ENCODE measurements around the gene SLC4A2. TPM values are rescaled to one million over a fixed set of nuclear protein-coding genes. Genes with fewer than 3 reads are reported as not detected.

SLC4A2 gene
- total RNA-seq, 1 donor from 2014 or later = 137 TPM

DNA sequence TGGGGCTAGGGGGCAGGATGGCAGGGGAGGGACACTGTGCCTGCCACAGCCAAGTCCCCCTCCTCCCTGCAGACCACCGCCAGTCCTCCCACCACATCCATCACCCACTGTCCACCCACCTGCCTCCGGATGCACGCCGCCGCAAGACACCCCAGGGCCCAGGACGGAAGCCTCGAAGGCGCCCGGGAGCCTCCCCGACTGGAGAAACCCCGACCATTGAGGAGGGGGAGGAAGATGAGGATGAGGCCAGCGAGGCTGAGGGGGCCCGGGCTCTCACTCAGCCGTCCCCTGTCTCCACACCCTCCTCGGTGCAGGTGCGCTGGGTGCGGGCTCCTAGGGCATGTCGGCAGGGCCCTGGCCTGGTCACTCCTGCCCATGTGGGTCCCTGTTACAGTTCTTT lies 5.1 kb downstream of the SLC4A2 start:
- DNase-seq (ENCODE audit: low read depth) = no peak

DNA sequence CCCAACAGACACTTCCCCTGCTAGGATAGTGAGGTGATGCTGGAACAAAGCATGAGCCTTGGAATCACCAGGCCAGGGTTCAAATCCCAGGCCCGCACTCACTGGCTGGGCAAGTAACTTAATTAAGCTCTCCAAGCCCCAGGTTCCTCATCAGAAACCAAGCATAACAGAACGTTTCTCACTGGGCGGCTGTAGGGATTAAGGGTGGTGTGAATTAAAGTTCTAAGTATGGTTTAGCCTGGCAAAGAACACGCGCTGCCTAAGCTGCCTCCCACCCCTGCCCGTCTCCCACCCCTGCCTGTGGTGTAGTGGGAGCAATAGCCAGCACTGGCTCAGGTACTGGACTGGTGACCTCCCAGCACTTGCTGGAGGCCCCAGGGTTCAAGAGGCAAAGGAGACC lies 5.6 kb downstream of the SLC4A2 start:
- DNase-seq (ENCODE audit: low read depth) = no peak

DNA sequence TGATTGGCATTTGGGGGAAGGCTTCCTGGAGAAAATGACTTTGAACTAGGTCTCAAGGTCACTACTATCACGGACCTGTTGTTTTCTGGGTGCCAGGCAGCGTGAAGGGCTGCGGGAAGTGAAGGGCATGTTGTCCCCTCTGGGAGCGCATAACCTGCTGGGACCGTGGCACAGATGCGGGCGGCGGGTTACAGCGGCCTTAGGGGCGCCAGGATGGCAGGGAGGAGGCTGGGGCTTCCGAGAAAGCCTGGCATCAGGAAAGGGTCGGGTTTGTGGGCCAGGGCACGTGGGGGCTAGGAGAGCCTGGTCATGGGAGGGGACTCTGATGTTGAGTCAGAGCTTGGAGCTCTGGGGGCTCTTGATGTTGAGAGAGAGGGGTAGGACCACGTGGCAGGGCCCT lies 6.1 kb downstream of the SLC4A2 start:
- no peak for DNase-seq (ENCODE audit: low read depth)

DNA sequence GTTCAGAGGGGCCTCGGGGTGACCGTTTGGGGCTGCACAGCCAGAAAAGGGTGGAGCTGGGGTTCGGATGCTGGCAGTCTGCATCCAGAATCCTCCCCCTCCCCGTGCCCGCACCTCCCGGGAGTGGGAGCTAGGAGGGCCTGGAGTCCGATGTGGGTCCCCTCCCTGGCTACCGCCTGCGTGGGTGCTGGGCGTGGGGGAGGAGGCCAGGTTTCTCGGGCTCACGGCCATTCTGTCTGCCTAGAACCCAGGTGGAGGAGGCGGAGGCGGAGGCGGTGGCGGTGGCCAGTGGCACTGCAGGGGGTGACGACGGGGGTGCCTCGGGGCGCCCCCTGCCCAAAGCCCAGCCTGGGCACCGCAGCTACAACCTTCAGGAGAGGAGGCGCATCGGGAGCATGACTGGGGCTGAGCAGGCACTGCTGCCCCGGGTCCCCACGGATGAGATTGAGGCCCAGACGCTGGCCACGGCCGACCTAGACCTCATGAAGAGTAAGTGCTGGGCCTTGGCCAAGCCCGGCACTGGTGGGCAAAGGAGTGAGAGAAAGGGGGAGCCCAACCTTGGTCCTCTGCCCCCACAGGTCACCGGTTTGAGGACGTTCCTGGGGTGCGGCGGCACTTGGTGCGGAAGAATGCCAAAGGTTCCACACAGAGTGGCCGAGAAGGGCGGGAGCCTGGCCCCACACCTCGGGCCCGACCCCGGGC lies 7.0 kb downstream of the SLC4A2 start:
- no peak for DNase-seq (ENCODE audit: low read depth)

DNA sequence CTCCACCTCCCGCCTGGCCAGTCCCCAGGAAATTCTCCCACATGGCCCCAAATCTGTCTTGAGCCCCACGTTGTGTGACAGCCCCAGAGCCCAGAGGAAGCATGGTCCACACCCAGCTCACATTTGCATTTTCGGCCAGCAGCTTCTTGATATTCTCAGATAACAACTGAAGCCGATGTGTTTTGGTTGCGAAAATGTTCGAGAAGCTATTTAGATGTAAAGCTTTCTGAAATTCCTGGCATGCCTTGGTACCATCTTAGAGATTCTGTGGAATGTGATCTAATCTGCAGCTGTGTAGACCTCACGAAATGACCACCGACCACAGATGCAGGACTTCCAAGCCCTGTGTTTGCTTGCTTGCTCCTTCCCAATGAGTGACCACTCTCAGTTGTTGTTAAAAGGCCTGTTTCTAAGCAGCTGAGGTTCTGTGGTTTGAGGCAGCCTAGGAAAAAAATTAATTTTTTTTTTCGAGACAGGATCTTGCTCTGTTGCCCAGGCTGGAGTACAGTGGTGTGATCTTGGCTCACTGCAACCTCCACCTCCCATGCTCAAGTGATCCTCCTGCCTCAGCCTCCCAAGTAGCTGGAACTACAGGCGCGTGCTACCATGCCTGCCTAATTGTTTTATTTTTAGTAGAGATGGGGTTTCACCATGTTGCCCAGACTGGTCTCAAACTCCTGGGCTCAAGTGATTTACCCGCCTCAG lies 8.8 kb downstream of the SLC4A2 start:
- DNase-seq (ENCODE audit: low read depth) = no peak

DNA sequence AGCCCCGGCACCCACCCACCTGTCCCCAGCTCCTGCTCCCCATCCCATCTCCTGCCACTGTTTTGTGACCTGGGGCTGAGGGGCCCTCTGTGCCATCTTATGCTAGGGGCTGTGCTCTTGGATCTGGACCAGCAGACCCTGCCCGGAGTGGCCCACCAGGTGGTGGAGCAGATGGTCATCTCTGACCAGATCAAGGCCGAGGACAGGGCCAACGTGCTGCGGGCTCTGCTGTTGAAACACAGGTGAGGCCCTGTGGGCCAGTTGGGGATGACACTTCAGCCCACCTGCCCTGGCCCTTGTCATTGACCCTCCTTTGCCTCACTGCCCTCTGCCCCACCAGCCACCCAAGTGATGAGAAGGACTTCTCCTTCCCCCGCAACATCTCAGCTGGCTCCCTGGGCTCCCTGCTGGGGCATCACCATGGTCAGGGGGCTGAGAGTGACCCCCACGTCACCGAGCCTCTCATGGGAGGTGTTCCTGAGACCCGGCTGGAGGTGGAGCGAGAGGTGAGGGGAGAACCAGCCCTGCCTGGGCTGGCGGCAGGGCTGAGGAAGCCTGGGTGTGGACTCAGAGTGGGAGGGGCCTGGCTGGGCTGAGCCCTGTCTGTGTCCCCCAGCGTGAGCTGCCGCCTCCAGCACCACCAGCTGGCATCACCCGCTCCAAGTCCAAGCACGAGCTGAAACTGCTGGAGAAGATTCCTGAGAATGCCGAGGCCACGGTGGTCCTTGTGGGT lies 10.6 kb downstream of the SLC4A2 start:
- no peak for DNase-seq (ENCODE audit: low read depth)

DNA sequence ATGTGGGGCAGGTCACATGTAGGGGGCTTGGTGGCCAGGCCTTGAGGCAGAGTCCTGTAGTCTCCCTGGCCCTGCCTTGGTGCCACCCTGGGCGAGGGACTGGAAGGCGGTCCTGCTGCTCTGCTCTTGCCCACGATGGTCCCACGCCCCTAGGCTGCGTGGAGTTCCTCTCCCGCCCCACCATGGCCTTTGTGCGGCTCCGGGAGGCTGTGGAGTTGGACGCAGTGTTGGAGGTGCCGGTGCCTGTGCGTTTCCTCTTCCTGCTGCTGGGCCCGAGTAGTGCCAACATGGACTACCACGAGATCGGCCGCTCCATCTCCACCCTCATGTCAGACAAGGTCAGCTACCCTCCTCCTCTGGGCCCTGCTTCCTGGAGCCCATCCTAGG lies 11.2 kb downstream of the SLC4A2 start:
- DNase-seq (ENCODE audit: low read depth) = no peak

DNA sequence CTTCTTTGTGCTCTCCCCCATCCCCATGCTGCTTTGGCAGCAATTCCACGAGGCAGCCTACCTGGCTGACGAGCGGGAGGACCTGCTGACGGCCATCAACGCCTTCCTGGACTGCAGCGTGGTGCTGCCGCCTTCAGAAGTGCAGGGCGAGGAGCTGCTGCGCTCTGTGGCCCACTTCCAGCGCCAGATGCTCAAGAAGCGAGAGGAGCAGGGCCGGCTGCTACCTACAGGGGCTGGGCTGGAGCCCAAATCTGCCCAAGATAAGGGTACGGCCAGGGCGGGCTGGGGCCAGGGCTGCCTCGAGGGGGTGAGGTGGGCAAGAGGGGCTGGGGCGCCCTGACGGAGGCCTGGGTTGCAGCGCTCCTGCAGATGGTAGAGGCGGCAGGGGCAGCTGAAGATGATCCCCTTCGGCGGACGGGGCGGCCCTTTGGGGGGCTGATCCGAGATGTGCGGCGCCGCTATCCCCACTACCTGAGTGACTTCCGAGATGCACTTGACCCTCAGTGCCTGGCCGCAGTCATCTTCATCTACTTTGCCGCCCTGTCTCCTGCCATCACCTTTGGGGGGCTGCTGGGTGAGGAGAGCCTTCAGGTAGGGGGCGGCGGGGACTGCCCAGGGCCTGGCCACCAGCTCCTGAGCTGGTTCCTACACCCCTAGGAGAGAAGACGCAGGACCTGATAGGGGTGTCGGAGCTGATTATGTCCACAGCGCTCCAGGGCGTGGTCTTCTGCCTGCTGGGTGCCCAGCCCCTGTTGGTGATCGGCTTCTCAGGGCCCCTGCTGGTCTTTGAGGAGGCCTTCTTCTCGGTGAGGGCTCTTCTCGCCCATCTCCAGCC lies 11.9 kb downstream of the SLC4A2 start:
- DNase-seq (ENCODE audit: low read depth) = no peak

DNA sequence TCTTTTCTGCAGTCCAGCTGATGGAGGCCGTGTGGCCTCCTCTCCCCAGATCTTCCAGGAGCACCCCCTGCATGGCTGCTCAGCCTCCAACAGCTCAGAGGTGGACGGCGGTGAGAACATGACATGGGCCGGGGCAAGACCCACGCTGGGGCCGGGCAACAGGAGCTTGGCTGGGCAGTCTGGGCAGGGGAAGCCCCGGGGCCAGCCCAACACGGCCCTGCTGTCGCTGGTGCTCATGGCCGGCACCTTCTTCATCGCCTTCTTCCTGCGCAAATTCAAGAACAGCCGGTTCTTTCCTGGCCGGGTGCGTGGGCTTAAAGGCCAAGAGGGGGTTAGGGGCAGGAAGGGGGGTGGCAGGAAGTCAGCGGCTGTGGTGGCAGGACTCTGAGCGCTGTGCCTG lies 14.6 kb downstream of the SLC4A2 start:
- no peak for DNase-seq (ENCODE audit: low read depth)

DNA sequence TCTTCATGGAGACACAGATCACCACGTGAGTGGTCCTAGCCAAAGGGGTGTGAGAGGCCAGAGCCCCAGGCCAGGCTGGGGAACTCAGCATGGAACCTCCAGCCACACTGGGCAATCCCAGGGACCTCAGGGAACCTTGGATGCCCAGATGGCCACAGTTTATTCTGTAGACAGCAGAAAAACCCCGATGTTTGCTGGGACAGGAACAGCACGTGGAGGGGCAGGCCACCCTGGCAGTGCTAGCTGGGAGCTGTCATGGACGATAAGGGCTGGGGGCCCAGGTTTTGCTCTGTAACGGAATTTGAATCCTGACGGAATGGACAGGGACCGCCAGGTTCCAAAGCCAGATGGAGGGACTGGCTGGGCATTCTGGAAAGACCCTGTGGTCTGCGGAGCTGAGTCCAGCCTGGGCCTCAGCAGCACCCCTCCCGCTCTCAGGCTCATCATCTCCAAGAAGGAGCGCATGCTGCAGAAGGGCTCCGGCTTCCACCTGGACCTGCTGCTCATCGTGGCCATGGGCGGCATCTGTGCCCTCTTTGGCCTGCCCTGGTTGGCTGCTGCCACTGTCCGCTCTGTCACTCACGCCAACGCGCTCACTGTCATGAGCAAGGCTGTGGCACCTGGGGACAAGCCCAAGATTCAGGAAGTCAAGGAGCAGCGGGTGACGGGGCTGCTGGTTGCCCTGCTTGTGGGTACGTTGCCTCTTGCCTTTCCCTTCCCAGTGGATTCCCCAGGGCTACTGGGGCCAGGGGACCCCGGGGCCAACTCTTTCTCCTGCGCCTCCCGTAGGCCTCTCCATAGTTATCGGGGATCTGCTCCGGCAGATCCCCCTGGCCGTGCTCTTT lies 15.7 kb downstream of the SLC4A2 start:
- no peak for DNase-seq (ENCODE audit: low read depth)

DNA sequence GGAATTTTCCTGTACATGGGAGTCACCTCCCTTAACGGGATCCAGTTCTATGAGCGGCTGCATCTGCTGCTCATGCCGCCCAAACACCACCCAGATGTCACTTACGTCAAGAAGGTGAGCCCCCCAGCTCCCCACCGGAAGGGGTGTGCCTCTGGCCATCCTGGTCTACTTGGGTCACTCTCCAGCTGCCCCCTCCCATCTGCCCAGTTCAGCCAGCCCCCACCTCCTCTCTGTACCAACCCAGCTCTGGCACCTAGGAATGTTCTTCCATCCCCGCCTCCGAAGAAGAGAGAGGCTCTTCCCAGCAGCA lies 16.2 kb downstream of the SLC4A2 start:
- DNase-seq (ENCODE audit: low read depth) = no peak

DNA sequence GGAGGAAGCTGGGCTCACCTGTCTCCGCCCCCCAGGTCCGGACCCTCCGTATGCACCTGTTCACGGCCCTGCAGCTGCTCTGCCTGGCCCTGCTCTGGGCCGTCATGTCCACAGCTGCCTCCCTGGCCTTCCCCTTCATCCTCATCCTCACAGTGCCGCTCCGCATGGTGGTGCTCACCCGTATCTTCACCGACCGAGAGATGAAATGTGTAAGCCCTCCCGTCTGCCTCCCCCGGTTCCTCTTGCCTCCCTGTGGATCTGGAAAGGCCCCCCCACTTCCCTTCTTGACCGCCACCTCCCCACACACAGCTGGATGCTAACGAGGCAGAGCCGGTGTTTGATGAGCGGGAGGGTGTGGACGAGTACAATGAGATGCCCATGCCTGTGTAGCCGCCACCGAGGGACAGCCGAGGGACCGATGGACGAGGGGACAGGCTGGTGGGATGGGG lies 16.6 kb downstream of the SLC4A2 start:
- DNase-seq (ENCODE audit: low read depth) = no peak

DNA sequence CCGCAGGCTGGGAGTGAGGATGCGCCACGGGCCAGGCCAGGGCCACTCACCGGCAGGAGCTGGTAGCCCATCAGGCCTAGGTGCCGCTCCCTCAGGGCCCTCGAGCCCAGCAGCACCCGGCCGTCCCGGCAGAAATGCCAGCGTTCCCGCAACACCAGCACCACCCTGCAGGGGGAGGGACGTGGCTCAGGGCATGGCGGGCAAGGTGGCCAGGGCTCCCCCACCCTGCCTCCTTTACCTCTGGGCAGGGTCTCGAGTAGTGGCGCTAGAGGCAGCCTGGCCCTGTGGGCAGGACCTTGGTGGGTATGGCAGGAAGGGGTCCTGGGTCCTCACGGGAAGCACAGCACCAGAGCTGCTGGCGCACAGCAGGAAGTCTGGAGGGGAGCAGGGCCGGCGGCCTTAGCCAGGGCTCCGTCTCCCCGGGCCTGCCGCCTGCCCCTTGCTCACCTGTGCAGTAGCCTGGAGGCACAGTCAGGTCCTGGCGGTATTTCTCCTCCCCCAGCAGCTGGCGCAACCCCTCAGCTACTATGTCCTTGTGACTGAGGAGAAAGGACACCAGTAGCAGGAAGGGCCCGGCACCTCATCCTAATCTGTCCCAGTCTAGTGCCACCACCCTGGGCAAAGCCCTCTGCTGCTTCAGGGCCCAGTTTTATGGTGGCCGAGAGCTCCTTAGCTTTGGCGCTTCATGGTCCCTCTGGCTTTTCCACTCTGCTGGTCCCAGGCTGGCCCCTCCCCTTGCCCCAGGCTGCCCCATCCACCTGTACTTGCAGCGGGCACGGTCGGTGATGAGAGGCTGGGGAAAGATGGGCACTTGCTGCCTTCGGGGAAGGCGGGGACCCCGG lies 17.7 kb downstream of the SLC4A2 start:
- no peak for DNase-seq (ENCODE audit: low read depth)

DNA sequence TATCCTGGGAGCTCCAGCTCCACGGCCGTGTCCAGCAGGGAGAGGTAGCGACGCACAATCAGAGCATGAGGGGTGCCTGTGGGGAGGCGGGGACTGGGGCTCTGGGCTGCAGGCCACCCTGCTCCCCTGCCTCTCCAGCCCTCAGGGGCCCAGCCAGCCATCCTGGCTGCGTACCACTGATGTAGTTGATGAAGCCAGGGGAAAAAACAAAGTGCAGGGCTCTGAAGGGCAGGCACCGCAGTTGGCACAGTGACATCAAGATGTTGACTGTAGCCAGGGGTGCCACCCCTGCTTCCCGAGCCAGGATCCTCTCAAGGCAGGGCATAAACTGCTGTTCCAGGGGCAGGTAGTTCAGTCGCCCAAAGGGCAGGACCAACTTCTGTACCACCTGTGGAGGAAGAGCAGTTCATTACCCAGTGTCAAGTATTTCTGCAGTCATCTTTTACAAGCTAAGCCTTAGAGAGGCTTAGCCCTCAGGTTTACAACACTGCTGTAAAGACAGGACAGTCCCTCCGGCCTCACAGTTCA lies 18.4 kb downstream of the SLC4A2 start:
- DNase-seq (ENCODE audit: low read depth) = no peak

DNA sequence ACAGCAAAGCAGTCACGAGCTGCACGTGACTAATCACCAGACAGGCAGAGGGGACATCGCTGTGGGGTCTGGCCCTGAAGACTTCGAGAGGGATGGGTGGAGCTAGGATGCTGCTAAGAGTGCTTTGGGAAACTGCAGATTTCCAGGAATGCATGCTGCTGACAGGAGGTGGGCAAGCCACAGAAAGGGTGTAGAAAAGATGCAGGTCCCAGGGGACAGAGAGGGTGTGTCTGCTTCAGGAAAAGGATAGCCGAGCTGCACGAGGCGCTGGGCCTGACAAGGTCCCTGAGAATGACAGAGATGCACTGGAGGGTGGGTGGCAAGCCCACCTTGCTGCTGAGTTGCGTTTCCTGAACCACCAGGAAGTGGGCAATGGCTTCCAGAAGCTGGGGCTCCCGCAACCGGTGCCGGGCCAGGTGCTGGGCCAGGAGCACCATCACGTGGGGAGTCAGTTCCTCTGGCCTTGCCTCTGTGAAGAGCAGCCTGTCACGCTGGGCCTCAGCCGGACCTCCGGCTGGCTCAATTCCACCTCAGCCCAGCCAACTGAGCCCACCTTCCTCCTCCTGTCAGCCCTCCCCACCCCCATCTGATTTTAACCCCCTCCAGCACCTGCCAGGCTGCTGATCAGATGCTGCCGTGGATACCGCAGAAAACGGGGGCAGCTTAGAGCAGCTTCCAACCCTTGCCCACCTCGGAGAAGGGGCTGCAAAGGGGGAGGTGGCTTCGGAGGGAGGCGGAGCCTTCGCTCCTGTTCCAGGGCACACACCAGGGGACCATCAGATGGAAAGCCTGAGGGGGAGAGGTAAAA lies 19.0 kb downstream of the SLC4A2 start:
- no peak for DNase-seq (ENCODE audit: low read depth)

DNA sequence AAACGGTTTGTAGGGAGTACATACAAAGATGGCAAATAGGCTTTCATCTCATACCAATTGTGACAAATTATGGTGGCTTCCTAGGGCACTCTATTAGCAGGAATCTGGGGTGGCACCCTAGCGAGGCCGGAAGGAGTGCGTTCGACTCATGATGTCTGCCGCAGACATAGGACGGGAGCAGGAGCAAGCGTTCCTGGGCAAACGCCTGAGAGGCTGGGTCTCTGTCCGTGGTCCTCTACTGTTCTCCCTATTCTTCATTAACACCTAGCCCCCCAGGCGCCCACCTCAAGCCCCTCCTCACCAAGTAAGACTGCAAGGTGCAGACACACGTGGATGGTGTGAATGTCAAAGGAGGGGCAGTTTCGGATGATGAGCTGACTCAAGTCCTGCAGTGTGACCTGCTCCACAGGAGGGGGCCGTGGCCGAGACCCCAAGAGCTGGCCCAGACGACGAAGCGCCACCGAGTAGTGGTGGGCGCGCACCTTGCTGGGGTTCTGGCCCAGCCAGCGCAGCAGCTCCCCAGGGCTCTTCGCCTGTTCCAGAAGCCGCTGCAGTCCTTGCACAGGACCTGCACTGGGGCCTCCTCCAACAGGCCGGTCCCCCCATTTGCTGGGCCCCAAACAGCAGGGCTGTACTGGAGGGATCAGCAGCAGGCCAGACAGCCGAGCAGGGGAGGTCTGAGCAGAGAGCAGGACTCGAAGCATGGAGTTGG lies 20.0 kb downstream of the SLC4A2 start:
- no peak for DNase-seq (ENCODE audit: low read depth)

DNA sequence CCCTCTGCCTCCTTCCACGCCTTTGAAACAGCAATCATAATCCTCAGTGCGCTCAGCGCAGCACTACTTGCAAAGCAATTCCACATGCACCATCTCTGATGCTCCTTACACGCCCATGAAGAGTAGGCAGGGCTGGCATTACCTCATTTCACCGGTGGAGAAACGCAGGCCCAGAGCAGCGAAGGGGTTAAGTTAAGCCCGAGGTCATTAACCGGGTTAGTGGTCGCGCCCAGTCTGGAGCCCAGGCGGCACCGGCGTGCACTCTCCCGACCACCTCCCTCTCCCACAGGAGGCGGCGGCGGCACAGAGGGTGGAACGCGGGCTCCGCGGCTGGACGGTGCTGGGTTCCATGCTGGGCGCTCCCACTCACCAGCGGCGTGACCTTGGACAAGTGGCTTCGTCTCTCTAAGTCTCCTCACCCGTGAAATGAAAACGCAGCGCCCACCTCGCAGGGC lies 20.7 kb downstream of the SLC4A2 start:
- DNase-seq (ENCODE audit: low read depth) = no peak

DNA sequence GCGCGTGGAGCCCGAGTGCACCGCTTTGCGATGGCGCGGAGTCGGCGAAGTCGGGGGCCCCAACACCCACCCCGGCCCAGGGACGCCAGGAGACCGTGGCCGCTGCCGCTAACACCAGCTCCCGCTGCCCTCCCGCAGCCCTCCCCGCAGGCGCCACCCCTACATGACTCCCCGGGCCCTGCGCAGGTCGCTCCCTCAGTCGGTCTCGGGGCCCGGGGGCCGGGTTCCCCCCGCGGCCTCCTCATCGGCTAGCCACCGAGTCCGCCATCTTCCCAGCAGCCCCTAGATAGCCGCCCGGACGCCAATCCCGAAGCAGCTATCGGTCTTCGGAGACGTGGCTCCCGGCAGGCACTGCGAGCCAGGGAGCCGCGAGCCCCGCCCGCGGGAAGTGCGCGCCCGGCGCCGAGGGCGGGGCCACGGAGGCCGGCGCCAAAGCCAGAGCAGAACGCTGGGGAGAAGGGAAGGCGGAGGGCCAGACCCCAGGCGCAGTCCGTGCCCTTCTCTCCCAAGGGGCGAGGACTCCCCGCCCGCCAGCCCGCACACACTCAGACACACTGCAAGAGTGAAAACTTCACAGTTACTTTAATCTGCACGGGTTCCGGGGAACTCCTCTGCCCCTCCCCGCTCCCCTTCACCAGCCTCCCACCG lies 21.3 kb downstream of the SLC4A2 start, which contains the start of gene FASTK:
Gene FASTK (minus strand): TSS at position 288 of the 648 bp plus-strand sequence. CDS start 43 bp downstream, at position 245.
- peak; percentile 75 for DNase-seq (ENCODE audit: low read depth)

Measured in renal cortical epithelial cell (primary cell).